SK-N-MC (cell line): Measurements from ENCODE around the gene CPAMD8.
"Not testable (repeated sequence)": the region's sequence is repeated elsewhere in the genome, so short reads cannot be mapped to it uniquely, and the experiment has no call there.

Experiments
- DNase-seq: peaks from one replicate; pipeline ENCODE4 v3.0.0-alpha.2; 2011; ENCODE audit warnings: low read depth, low spot score
- H3K27ac ChIP-seq: fragments of 200-600 bp; sonication (generic); 2 replicates; pipeline ENCODE4 v1.5.1; 2016; ENCODE audit warnings: mixed run types
- H3K36me3 ChIP-seq: fragments of 200-600 bp; sonication (generic); 2 replicates; pipeline ENCODE4 v1.6.1; 2017; ENCODE audit warnings: antibody characterized with exemption, low read length, mixed read lengths; ENCODE audit not compliant: insufficient read depth
- H3K4me3 ChIP-seq: fragments of 200-600 bp; sonication (generic); 2 replicates; pipeline ENCODE4 v1.5.1; 2016
- H3K9ac ChIP-seq: fragments of 200-600 bp; sonication (generic); 2 replicates; pipeline ENCODE4 v1.8.0; 2017; ENCODE audit warnings: mixed run types, mixed read lengths; ENCODE audit not compliant: insufficient read length
- H3K9me3 ChIP-seq: fragments of 200-600 bp; sonication (generic); 2 replicates; pipeline ENCODE4 v1.6.1; 2017; ENCODE audit warnings: low read depth, mild to moderate bottlenecking, antibody characterized with exemption, low read length, moderate library complexity, mixed read lengths
- EZH2 ChIP-seq: fragments of 200-600 bp; sonication (generic); IDR thresholded peaks from one replicate; pipeline ENCODE4 v1.6.1; 2017; ENCODE audit warnings: antibody characterized with exemption
- FOXP2 ChIP-seq: optimal IDR thresholded peaks from 2 replicates; pipeline ENCODE3; 2011; ENCODE audit warnings: mild to moderate bottlenecking, moderate library complexity; ENCODE audit not compliant: insufficient read depth; ENCODE audit errors: extremely low read length, control extremely low read depth
- POLR2AphosphoS5 ChIP-seq: IDR thresholded peaks from 2 replicates; pipeline ENCODE4 v1.6.1; 2012; ENCODE audit warnings: mild to moderate bottlenecking, low read depth, low read length, borderline replicate concordance

CPAMD8 gene

DNA sequence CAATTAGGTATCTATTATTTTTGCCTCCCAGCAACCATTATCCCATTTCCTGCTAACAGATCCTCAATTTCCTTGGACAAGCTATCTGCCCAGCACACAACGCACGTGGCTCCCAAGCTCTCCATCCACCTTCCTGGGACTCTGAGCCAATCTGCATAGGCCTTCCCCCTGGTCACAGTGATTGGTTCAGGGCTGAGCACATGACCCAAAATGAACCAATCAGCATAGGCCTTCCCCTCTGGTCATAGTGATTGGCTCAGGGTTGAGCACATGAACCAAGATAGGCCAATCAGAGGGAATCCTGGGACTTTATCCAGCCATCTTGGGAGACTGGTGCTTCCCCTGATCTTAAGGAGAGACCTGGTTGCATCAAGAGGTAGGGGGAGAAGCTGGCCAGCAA lies 5.8 kb downstream of the CPAMD8 start:
- TF ChIP-seq POLR2AphosphoS5 (no peak), EZH2 (no peak), FOXP2 (no peak)
- no peak for DNase-seq
- Histone ChIP-seq H3K36me3 (no peaks in the 10 kb centered on the region), H3K4me3 (no peak overlapping the region), H3K27ac (no peak overlapping the region), H3K9ac (no peak overlapping the region), H3K9me3 (no peaks in the 10 kb centered on the region)

DNA sequence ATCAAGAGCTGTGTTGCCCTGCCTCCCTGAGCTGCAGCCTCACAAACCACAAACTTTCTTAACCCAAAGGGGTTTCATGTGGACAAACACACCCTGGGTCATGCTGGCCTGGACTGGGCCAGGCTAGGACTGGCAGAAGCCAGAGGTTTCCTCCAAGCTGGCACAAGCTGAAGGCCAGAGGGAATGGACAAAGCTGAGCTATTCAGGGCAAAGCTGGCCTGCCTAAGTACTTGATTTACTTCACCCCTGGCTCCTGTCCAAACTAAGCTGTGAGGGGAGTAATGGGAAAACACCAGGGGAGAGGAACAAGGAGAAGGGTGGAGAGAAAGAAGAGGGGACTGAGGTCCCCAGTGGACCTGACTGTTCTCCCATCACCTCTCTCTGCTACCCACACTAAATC lies 6.2 kb downstream of the CPAMD8 start:
- no peak for TF ChIP-seq EZH2
- TF ChIP-seq FOXP2 = no peak
- Histone ChIP-seq H3K9ac (no peak overlapping the region), H3K9me3 (no peaks in the 10 kb centered on the region), H3K4me3 (no peak overlapping the region), H3K36me3 (no peaks in the 10 kb centered on the region), H3K27ac (no peak overlapping the region)
- no peak for DNase-seq

DNA sequence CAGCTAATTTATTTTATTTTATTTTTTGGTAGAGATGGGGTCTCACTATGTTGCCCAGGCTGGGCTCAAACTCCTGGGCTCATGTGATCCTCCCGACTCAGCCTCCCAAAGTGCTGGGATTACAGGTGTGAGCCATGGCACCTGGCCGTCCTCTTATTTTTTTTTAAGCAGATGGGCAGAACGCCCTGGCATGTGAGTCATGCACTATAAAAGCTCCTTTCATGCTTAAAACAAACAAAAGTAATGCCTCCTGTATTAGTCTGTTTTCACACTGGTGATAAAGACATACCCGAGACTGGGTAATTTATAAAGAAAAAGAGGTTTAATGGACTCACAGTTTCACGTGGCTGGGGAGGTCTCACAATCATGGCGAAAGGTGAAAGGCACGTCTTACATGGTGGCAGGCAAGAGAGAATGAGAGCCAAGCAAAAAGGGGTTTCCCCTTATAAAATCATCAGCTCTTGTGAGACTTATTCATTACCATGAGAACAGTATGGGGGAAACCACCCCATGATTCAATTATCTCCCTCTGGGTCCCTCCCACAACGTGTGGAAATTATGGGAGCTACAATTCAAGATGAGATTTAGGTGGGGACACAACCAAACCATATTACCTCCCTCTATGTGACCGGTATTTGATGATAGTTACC lies 12.3 kb downstream of the CPAMD8 start:
- H3K27ac ChIP-seq, H3K9ac ChIP-seq, H3K36me3 ChIP-seq, H3K9me3 ChIP-seq, DNase-seq, H3K4me3 ChIP-seq: not testable (repeated sequence)

DNA sequence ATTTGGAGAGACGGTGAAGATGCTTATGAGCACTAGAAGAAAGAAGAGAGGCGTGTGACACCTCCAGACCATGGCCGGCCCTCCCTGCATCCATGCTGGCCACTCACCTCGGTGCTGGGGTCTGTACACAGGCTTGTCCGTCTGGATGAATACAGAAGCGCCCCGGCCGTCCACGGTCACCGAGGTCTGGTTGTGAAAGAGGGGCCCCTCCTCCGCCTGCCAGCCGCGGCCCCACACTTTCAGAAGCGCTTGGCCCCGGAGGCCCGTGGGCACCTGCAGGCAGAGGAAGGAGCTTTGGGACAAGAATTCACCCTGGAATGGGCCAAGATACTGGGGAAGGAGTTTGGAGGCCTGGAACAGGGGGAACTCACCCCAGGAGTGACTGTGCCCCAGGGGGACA lies 15.1 kb downstream of the CPAMD8 start:
- H3K36me3 ChIP-seq = no peaks in the 10 kb centered on the region
- H3K9me3 ChIP-seq = no peaks in the 10 kb centered on the region
- no peak for TF ChIP-seq POLR2AphosphoS5
- no peak for TF ChIP-seq FOXP2
- TF ChIP-seq EZH2 = no peak
- H3K27ac ChIP-seq = no peak overlapping the region
- no peak overlapping the region for H3K4me3 ChIP-seq
- no peak overlapping the region for H3K9ac ChIP-seq
- no peak for DNase-seq

DNA sequence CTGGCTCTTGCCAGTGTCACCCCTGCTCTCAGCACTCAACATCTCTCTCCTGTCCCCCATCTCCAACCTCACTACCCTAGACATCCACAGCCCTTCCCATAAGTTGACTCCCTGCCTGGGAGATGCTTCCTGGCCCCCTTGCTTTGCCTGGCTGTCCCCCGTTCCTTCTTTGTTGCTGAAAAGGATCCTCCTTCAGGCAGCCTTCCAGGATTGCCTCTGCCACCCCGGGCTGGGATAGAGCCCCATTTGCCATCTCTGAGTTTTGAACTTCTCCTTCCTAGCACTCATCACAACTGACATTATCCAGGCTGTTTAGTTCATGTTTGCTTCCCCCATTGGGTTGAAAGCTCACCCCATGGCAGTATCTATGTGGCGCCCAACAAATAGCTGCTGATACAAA lies 20.0 kb downstream of the CPAMD8 start:
- H3K9me3 ChIP-seq = no peaks in the 10 kb centered on the region

DNA sequence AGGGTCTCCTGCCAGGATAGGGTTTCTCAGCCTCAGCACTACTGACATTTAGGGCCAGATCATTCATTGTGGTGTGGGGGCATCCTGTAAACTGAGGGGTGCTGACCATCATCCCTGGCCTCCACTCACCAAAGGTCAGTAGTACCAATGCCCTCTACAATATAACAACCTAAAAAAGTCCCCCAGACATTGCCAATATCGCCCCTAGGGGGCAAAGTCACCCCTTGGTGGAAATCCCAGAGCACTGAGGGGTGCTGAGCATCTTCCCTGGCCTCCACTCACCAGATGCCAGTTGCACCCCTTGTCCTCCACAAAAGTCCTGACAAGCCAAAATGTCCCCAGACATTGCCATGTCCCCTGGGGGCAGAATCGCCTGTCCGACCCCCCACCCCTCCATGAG lies 21.6 kb downstream of the CPAMD8 start:
- Histone ChIP-seq H3K27ac (no peak overlapping the region), H3K36me3 (no peaks in the 10 kb centered on the region), H3K9me3 (no peaks in the 10 kb centered on the region), H3K9ac (no peak overlapping the region), H3K4me3 (no peak overlapping the region)
- no peak for DNase-seq
- TF ChIP-seq EZH2 (no peak), FOXP2 (no peak), POLR2AphosphoS5 (no peak)

More for the DNA sequence above, 20.0 kb downstream of the CPAMD8 start:
- DNase-seq = no peak
- Histone ChIP-seq H3K27ac (no peak overlapping the region), H3K4me3 (no peak overlapping the region), H3K36me3 (no peaks in the 10 kb centered on the region), H3K9ac (no peak overlapping the region)
- TF ChIP-seq POLR2AphosphoS5 (no peak), EZH2 (no peak), FOXP2 (no peak)

DNA sequence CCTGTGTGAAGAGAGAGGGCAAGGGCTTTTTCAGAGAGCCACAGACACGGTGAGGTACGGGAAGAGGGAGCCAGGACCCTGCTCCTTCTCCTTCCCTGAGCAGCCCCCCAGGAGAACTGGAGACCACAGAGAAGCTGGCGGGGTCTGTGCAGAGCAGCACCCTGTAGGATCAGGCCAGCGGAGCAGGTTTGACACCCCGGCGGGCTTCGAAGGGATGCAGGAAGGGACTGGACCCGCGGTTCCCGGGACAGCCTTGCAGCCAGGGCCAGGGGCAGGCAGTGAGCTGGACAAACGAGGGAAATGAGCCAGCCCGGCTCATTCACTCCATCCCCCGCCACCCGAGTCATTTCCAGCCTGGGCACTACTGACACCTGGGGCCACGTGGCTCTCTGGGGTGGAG lies 22.2 kb downstream of the CPAMD8 start:
- Histone ChIP-seq H3K36me3 (no peaks in the 10 kb centered on the region), H3K27ac (no peak overlapping the region), H3K9ac (no peak overlapping the region), H3K9me3 (no peaks in the 10 kb centered on the region), H3K4me3 (no peak overlapping the region)
- TF ChIP-seq EZH2 (no peak), FOXP2 (no peak), POLR2AphosphoS5 (no peak)
- no peak for DNase-seq

DNA sequence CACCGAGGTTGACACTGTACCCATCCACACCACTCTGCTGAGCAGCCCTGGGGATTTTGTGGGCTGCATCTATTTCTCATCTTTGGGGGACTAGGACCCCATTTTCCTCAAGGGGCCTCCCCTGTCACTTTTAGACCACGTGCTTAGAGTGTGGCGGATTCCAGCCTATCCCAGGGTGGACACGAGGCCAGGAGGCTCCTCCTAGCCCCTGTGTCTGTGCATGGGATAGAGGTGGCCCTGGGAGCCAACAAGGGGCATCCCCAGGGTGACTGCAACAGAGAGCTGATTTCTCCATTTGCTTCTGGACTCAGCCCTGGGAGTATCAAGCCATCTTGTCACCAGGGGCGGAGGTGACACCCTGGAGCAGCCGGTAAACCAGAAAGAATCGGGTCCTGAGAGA lies 24.2 kb downstream of the CPAMD8 start:
- TF ChIP-seq POLR2AphosphoS5 (no peak), FOXP2 (no peak), EZH2 (no peak)
- Histone ChIP-seq H3K27ac (no peak overlapping the region), H3K4me3 (no peak overlapping the region), H3K9me3 (no peaks in the 10 kb centered on the region), H3K36me3 (no peaks in the 10 kb centered on the region), H3K9ac (no peak overlapping the region)
- no peak for DNase-seq

DNA sequence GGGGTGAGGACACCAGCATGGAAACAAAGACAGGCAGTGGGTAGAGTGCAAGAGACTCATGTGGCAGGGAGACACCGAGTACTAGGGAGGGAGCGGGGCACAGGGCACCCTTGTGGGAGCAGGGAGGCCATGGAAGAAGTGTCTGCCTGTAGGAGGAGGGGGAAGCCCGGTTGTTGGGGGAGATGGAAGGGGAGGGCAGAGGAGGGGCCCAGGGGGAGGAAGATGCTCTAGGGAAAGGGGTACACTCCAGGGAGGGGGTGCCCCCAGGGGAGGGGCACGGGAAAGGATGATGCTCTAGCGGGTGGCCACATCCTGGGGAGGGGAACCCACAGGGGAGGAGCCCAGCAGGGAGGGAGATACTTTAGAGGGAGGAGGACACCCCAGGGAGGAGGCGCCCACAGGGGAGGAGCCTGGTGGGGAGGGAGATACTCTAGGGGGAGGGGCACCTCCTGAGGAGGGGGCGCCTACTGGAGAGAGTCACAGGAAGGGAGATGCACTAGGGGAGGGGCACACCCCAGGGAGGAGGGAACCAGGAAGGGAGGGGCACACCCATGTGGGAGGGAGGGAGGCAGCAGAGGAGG lies 24.9 kb downstream of the CPAMD8 start:
- no peak for TF ChIP-seq EZH2
- no peak for TF ChIP-seq FOXP2
- TF ChIP-seq POLR2AphosphoS5 = no peak
- Histone ChIP-seq H3K36me3 (no peaks in the 10 kb centered on the region), H3K9ac (no peak overlapping the region), H3K9me3 (no peaks in the 10 kb centered on the region), H3K27ac (no peak overlapping the region), H3K4me3 (no peak overlapping the region)
- no peak for DNase-seq
